ENCODE results near the gene HAND2. TPM values are rescaled to one million over a fixed set of nuclear protein-coding genes. Genes with fewer than 3 reads are reported as not detected.

HAND2 gene
- total RNA-seq, 2 experiments from 2014 or later = not detected

- CTCF ChIA-PET = interaction anchor here (1.4 kb wide), 1 partner anchor 34 kb away, joined by 5 read pairs; no protein-coding TSS in a partner anchor
- peak overlapping the region; percentile 52 for H3K4me3 Mint-ChIP-seq
- DNase-seq (no peak), ATAC-seq (no peak)
- peaks cover 75% of the 10 kb centered on the region for H3K27me3 Mint-ChIP-seq
- peaks cover 13% of the 10 kb centered on the region for H3K4me1 Mint-ChIP-seq (ENCODE audit: low read depth)
- no peaks in the 10 kb centered on the region for H3K9me3 Mint-ChIP-seq
- intact Hi-C loops (cut with micrococcal nuclease) = no loop called here
- POLR2A ChIA-PET = interaction anchor here (1.3 kb wide), 1 partner anchor 22 kb away, joined by 3 read pairs; no protein-coding TSS in a partner anchor
- no peak for TF ChIP-seq CTCF (IDR thresholded peaks at IDR 0.05)
- no peak overlapping the region for H3K27ac Mint-ChIP-seq
- no peaks in the 10 kb centered on the region for H3K36me3 Mint-ChIP-seq (ENCODE audit: low read depth)
Measured at GRCh38 chr4:173537613-173538147, 7.7 kb upstream of the HAND2 start.

GRCh38 chr4:173536808-173537429, 6.9 kb upstream of the HAND2 start:
- Mint-ChIP-seq H3K27me3 (peaks cover 82% of the 10 kb centered on the region), H3K4me1 (ENCODE audit: low read depth) (peaks cover 13% of the 10 kb centered on the region), H3K36me3 (ENCODE audit: low read depth) (no peaks in the 10 kb centered on the region), H3K4me3 (no peak overlapping the region), H3K27ac (no peak overlapping the region), H3K9me3 (no peaks in the 10 kb centered on the region)
- intact Hi-C loops (cut with micrococcal nuclease) = no loop called here
- ChIA-PET POLR2A (no interaction called here), CTCF (interaction anchor here (2.4 kb wide), 1 partner anchor 31 kb away, joined by 6 read pairs; no protein-coding TSS in a partner anchor)
- no peak for DNase-seq
- no peak for ATAC-seq
- TF ChIP-seq CTCF (IDR thresholded peaks at IDR 0.05) = no peak

- CTCF ChIA-PET = interaction anchor here (2.4 kb wide), 1 partner anchor 30 kb away, joined by 6 read pairs; no protein-coding TSS in a partner anchor
- Mint-ChIP-seq H3K4me1 (ENCODE audit: low read depth) (peaks cover 13% of the 10 kb centered on the region), H3K27me3 (peaks cover 88% of the 10 kb centered on the region), H3K9me3 (no peaks in the 10 kb centered on the region), H3K27ac (no peak overlapping the region), H3K36me3 (ENCODE audit: low read depth) (no peaks in the 10 kb centered on the region), H3K4me3 (no peak overlapping the region)
- POLR2A ChIA-PET = no interaction called here
- ATAC-seq = no peak
- intact Hi-C loops (cut with micrococcal nuclease) = no loop called here
- DNase-seq = no peak
- TF ChIP-seq CTCF (IDR thresholded peaks at IDR 0.05) = no peak
Measured at GRCh38 chr4:173535957-173536356, 5.9 kb upstream of the HAND2 start.

- TF ChIP-seq CTCF (IDR thresholded peaks at IDR 0.05) = no peak
- Mint-ChIP-seq H3K36me3 (ENCODE audit: low read depth) (no peaks in the 10 kb centered on the region), H3K27me3 (peaks cover 87% of the 10 kb centered on the region), H3K27ac (no peak overlapping the region), H3K4me3 (no peak overlapping the region), H3K4me1 (ENCODE audit: low read depth) (peaks cover 14% of the 10 kb centered on the region), H3K9me3 (no peaks in the 10 kb centered on the region)
- no peak for ATAC-seq
- ChIA-PET POLR2A (no interaction called here), CTCF (interaction anchor here (2.4 kb wide), 1 partner anchor 29 kb away, joined by 6 read pairs; no protein-coding TSS in a partner anchor)
- intact Hi-C loops (cut with micrococcal nuclease) = no loop called here
- no peak for DNase-seq
Measured at GRCh38 chr4:173535165-173535902, 5.3 kb upstream of the HAND2 start.

GRCh38 chr4:173534434-173534833, 4.4 kb upstream of the HAND2 start:
- ATAC-seq = no peak
- ChIA-PET CTCF (no interaction called here), POLR2A (interaction anchor here (0.8 kb wide), 1 partner anchor 16 kb away, joined by 3 read pairs; no protein-coding TSS in a partner anchor)
- no peak for DNase-seq
- no peak for TF ChIP-seq CTCF (IDR thresholded peaks at IDR 0.05)
- Mint-ChIP-seq H3K27ac (no peak overlapping the region), H3K4me3 (no peak overlapping the region), H3K4me1 (ENCODE audit: low read depth) (peaks cover 21% of the 10 kb centered on the region), H3K27me3 (peaks cover 86% of the 10 kb centered on the region), H3K36me3 (ENCODE audit: low read depth) (no peaks in the 10 kb centered on the region), H3K9me3 (no peaks in the 10 kb centered on the region)
- intact Hi-C loops (cut with micrococcal nuclease) = no loop called here
